Left ventricle myocardium superior (tissue), 1 donor: ENCODE data around the gene NIM1K. TPM values are rescaled to one million over a fixed set of nuclear protein-coding genes. Genes with fewer than 3 reads are reported as not detected.
"Not testable (repeated sequence)": the region's sequence is repeated elsewhere in the genome, so short reads cannot be mapped to it uniquely, and the experiment has no call there.

Experiments
- ATAC-seq: fragments of 200-7000 bp; cut with Tn5 transposase; one replicate; pipeline ENCODE4 v1.9.1; 2020; ENCODE audit warnings: mild to moderate bottlenecking, moderate library complexity
- DNase-seq: peaks from one replicate; pipeline ENCODE4 v3.0.0-alpha.2; 2020
- intact Hi-C: fragments of 100-400 bp; cut with micrococcal nuclease; formaldehyde crosslinking; loops from one replicate; pipeline ENCODE4 v1.11.0; 2022
- total RNA-seq: library from RNA; stranded (reverse); fragmentation: NEBNext Ultra II Directional; extraction: Animal tissue kit (Norgen Biotek cat#: 25700); gene quantifications from one replicate; pipeline ENCODE4 v1.2.1, GENCODE V29; 2021
- donor health status: DM: no; HTN: yes; CAD: no; lungs with severe emphysema.

Gene NIM1K
- total RNA-seq, 1 donor from 2014 or later = 0.20 TPM

DNA sequence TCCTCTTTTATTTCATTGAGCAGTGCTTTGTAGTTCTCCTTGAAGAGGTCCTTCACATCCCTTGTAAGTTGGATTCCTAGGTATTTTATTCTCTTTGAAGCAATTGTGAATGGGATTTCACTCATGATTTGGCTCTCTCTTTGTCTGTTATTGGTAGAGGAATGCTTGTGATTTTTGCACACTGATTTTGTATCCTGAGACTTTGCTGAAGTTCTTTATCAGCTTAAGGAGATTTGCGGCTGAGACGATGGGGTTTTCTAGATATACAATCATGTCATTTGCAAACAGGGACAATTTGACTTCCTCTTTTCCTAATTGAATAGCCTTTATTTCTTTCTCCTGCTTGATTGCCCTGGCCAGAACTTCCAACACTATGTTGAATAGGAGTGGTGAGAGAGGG, 70.2 kb downstream of the NIM1K start:
- intact Hi-C loops, ATAC-seq, DNase-seq: not testable (repeated sequence)

- intact Hi-C loops = no loop called here
- ATAC-seq (no peak), DNase-seq (no peak)
These were observed 76.3 kb downstream of the NIM1K start for GRCh38 chr5:43268188-43268820.

DNA sequence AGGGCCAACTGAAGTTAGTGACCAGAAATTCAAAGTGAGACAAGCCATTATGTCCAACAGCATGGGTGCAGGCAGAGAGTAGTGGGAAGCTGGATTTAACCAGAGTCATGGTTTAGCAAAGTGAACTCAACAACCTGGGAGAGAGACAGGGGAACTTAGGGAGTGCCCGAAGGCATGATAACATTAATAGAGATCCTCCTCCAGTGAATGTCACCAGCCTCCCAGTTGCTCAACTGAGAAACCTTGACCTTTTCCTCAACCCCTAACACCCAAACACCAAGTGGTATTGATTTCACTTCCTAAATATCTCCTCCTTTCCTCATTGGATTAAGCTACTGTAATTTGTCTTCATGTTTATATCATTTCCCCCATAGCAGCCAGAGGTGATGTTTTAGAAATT, 78.6 kb downstream of the NIM1K start:
- no peak for DNase-seq
- intact Hi-C loops = no loop called here
- no peak for ATAC-seq

- intact Hi-C loops = no loop called here
These were observed 81.5 kb downstream of the NIM1K start for GRCh38 chr5:43273552-43273951.

GRCh38 chr5:43274435-43275114, 82.5 kb downstream of the NIM1K start:
- ATAC-seq = no peak
- intact Hi-C loops = no loop called here

More at GRCh38 chr5:43273552-43273951, 81.5 kb downstream of the NIM1K start:
- DNase-seq = no peak
- ATAC-seq = no peak

GRCh38 chr5:43275391-43275790, 83.4 kb downstream of the NIM1K start:
- ATAC-seq = peak; percentile 99
- peak; percentile 72 for DNase-seq

More at GRCh38 chr5:43274435-43275114, 82.5 kb downstream of the NIM1K start:
- no peak for DNase-seq

GRCh38 chr5:43279548-43280274, 87.7 kb downstream of the NIM1K start:
- intact Hi-C loops = no loop called here
- no peak for ATAC-seq
- no peak for DNase-seq

More at GRCh38 chr5:43275391-43275790, 83.4 kb downstream of the NIM1K start:
- intact Hi-C loops = no loop called here

- intact Hi-C loops = no loop called here
- no peak for ATAC-seq
- DNase-seq = no peak
These were observed 90.0 kb downstream of the NIM1K start for GRCh38 chr5:43281840-43282658.

- intact Hi-C loops = no loop called here
- ATAC-seq (peak; percentile 27), DNase-seq (no peak)
These were observed 94.6 kb downstream of the NIM1K start for GRCh38 chr5:43286623-43287022.

GRCh38 chr5:43287493-43287892, 95.5 kb downstream of the NIM1K start:
- no peak for ATAC-seq
- intact Hi-C loops = no loop called here
- DNase-seq = no peak

- ATAC-seq = peak; percentile 62
- intact Hi-C loops = no loop called here
- DNase-seq = no peak
These were observed 96.3 kb downstream of the NIM1K start for GRCh38 chr5:43288269-43288831.

DNA sequence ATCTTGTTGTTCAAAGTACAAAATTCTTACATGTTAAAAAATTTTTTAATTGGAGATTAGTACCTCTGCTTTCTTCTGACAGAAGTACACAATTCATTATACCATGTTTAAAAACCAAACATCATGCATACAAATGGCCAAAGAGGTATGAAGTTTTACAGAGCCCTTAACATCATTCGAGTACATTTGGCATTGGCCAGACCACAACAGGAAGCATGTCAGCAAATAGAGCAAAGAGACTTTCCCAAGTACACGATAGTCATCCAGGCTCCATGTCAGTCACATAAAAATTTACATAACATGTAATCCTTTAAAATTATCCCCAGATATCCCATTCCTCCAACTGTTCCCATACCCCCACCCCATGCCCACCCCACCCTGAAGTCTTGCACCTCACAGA, 98.7 kb downstream of the NIM1K start:
- DNase-seq (no peak), ATAC-seq (no peak)
- intact Hi-C loops = no loop called here

DNA sequence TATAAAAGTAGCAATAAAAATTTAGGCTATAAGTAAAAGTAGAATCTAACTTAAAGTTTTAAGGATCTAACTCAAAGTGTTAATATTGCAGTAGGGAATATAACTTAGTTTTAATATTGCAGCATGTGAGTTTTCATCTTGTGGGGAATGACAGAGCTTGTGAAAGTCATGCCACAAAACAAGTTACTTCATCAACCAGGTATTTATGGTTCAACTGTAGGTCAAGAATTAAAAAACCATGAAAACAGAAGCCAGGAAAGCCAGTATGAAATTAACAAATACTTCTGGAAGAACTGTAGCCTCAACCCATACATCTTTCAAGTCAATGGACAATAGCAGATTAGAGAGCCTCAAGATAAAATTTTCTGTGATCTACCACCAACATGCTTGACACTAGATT, 102.2 kb downstream of the NIM1K start:
- intact Hi-C loops = no loop called here
- ATAC-seq (no peak), DNase-seq (no peak)

- no peak for ATAC-seq
- intact Hi-C loops = no loop called here
- no peak for DNase-seq
These were observed 103.2 kb downstream of the NIM1K start for GRCh38 chr5:43295202-43295601.

DNA sequence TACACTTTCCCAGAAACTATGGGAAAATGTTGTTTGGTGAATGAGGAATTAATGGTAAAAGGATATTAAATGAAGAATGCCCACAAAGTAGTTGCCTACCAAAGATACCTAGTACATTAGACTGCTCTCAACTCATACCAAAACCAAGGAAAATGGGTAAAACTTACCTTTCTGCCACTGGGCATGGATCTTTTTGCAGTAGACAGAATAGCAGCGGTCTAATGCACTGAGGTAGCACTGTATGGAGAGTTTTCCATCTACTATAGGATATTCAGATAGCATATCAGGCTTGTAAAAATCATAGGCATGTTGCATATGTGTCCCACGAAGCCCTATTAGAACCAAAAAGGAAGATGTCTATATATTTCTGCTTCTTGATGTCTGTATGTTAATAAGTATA, 104.8 kb downstream of the NIM1K start:
- ATAC-seq (no peak), DNase-seq (no peak)
- intact Hi-C loops = no loop called here

DNA sequence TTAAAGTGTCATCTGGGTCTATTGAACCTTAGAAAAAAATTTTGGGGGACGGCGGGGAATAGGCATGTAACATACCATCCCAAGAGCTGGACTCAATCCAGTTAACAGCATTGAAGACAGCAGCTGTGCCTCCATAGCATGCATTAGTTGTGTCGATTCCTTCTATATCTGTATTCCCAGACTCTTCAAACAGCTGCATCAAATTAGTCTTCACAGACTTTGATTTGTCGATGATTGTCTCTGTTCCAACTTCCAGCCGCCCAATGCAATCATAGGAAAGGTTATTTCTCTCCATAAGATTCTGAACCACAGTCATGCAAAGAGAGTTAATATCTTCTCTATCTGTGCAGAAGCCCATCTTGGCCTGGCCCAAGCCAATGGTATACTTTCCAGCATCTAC, 106.4 kb downstream of the NIM1K start:
- no peak for ATAC-seq
- intact Hi-C loops = no loop called here
- DNase-seq = no peak

GRCh38 chr5:43300112-43300511, 108.1 kb downstream of the NIM1K start:
- DNase-seq (no peak), ATAC-seq (no peak)
- intact Hi-C loops = no loop called here

DNA sequence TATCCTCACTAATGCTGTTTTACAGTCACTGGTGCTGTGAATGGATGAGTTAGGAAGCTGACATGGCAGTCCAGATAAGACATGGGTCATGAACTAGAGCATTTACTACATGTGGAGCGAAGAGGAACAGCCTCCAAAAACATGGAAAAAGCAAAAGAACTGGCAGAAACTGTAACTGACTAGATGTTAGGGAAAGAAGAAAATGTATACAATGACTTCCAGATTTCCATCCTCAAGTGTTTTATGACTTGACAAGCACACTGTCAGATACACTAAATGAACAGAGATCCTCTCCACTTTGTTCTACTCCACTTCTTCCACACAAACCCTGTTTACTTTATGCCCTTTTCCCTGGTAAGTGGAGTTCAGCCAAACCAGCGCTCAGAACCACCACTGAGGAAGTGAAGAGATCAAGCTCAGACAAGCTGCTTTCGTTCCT, 109.6 kb downstream of the NIM1K start:
- DNase-seq = no peak
- no peak for ATAC-seq
- intact Hi-C loops = no loop called here

GRCh38 chr5:43302481-43302880, 110.5 kb downstream of the NIM1K start:
- DNase-seq (no peak), ATAC-seq (no peak)
- intact Hi-C loops = no loop called here
